OCI-LY3 (cell line): ENCODE results near the gene IBTK.
"Not testable (repeated sequence)": the region's sequence is repeated elsewhere in the genome, so short reads cannot be mapped to it uniquely, and the experiment has no call there.

Experiments
- H2AFZ ChIP-seq: fragments of 200-600, 300-600 bp; shearing (Covaris generic); 2 replicates; pipeline ENCODE4 v1.6.0; 2014; ENCODE audit warnings: antibody characterized with exemption, low read depth, low read length
- H3K27ac ChIP-seq: fragments of 200-600, 300-600 bp; sonication (generic); 2 replicates; pipeline ENCODE4 v1.5.1; 2014; ENCODE audit warnings: mild to moderate bottlenecking, low read length, moderate library complexity, mixed read lengths
- H3K27me3 ChIP-seq: fragments of 200-600, 300-600 bp; sonication (generic); 2 replicates; pipeline ENCODE4 v1.6.1; 2014; ENCODE audit warnings: low read depth, low read length, mixed read lengths
- H3K36me3 ChIP-seq: fragments of 200-600, 300-600 bp; sonication (generic); replicated peaks from 2 replicates; pipeline ENCODE3; 2014; ENCODE audit warnings: low read depth, low read length, mixed read lengths
- H3K4me1 ChIP-seq: fragments of 300-600, 200-600 bp; sonication (generic); 2 replicates; pipeline ENCODE4 v1.6.1; 2014; ENCODE audit warnings: low read length, mixed read lengths
- H3K4me2 ChIP-seq: fragments of 200-600, 300-600 bp; sonication (generic); 2 replicates; pipeline ENCODE4 v1.6.1; 2014; ENCODE audit warnings: low read length, mixed read lengths
- H3K4me3 ChIP-seq: fragments of 300-600, 200-600 bp; sonication (generic); 2 replicates; pipeline ENCODE4 v1.5.1; 2014; ENCODE audit warnings: antibody characterized with exemption, mild to moderate bottlenecking, low read length, moderate library complexity
- H3K79me2 ChIP-seq: fragments of 300-600, 200-600 bp; shearing (Covaris generic); 2 replicates; pipeline ENCODE4 v1.6.1; 2014; ENCODE audit warnings: mild to moderate bottlenecking, low read length, mixed read lengths
- H3K9ac ChIP-seq: fragments of 300-600, 200-600 bp; shearing (Covaris generic); 2 replicates; pipeline ENCODE4 v1.6.0; 2014; ENCODE audit warnings: mild to moderate bottlenecking, low read length, moderate library complexity
- H3K9me3 ChIP-seq: fragments of 200-600, 300-600 bp; shearing (Covaris generic); 2 replicates; pipeline ENCODE4 v1.6.1; 2014; ENCODE audit warnings: low read length, mixed read lengths; ENCODE audit not compliant: insufficient read depth
- H4K20me1 ChIP-seq: fragments of 200-600, 300-600 bp; sonication (generic); 2 replicates; pipeline ENCODE4 v1.6.1; 2016; ENCODE audit warnings: low read length, mixed read lengths; ENCODE audit not compliant: insufficient read depth
- EZH2phosphoT487 ChIP-seq: fragments of 200-600 bp; shearing (Covaris generic); IDR thresholded peaks from 2 replicates; pipeline ENCODE4 v1.6.1; 2018; ENCODE audit warnings: antibody characterized with exemption, mixed run types, low read depth
- TF ChIP-seq, protein P1 (sequence below): fragments of 200-600, 300-600 bp; sonication (generic); IDR thresholded peaks from 2 replicates; pipeline ENCODE4 v1.5.1; 2014; ENCODE audit warnings: antibody characterized with exemption, low read length, low read depth

IBTK gene, protein sequence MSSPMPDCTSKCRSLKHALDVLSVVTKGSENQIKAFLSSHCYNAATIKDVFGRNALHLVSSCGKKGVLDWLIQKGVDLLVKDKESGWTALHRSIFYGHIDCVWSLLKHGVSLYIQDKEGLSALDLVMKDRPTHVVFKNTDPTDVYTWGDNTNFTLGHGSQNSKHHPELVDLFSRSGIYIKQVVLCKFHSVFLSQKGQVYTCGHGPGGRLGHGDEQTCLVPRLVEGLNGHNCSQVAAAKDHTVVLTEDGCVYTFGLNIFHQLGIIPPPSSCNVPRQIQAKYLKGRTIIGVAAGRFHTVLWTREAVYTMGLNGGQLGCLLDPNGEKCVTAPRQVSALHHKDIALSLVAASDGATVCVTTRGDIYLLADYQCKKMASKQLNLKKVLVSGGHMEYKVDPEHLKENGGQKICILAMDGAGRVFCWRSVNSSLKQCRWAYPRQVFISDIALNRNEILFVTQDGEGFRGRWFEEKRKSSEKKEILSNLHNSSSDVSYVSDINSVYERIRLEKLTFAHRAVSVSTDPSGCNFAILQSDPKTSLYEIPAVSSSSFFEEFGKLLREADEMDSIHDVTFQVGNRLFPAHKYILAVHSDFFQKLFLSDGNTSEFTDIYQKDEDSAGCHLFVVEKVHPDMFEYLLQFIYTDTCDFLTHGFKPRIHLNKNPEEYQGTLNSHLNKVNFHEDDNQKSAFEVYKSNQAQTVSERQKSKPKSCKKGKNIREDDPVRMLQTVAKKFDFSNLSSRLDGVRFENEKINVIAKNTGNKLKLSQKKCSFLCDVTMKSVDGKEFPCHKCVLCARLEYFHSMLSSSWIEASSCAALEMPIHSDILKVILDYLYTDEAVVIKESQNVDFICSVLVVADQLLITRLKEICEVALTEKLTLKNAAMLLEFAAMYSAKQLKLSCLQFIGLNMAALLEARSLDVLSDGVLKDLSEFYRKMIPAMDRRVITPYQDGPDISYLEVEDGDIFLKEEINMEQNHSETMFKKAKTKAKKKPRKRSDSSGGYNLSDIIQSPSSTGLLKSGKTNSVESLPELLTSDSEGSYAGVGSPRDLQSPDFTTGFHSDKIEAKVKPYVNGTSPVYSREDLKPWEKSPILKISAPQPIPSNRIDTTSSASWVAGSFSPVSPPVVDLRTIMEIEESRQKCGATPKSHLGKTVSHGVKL (N-terminal part only)

DNA sequence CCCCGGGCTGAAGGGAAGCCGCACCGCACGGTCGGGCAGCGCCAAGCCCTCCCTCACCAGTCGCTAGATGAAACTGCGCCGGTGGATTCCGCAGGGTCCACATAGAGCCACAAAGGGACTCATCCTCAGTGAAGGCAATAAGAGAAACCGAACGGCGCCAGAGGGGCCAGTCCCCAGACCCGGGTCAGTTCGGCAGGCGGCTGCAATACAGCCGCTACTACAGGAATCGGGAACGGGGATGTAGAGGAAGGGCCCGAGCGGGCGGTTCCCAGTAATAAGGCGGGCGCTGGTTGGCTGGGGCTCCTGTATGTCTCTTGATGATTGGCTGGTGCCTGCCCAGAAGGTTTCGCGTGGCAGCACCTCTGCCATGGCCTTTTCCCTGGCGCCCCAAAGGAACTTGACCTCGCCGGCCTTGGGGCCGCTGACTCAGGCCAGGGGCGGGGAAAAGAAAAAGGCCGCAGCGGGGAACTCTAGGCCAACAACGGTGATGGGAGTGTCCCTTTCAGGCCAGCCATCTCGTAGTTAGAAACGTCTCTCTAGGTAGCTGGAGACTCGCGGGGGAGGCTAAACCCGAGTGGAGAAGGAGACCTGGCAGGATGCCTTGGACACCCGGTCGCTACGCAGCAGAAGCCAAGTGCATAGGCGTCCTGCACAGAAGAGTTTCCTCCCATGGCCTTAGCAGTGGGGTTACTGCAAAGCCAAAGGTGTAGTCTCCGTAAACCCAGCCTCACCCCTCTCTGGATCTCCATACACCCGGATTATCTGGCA, at the start of gene IBTK:
TSS of gene IBTK (minus strand) at position 240 of the 768 bp plus-strand sequence. CDS start 7,258 bp downstream, outside the sequence.
- H3K79me2 ChIP-seq: peaks cover 55% of the 10 kb centered on the region
- no peaks in the 10 kb centered on the region for H3K27me3 ChIP-seq
- H3K36me3 ChIP-seq: peaks cover 21% of the 10 kb centered on the region
- H3K4me3 ChIP-seq: peak within 1 kb of the TSS; percentile 82
- H3K27ac ChIP-seq: peak within 1 kb of the TSS; percentile 64
- H3K4me2 ChIP-seq: peak within 1 kb of the TSS; percentile 98
- H3K9ac ChIP-seq: peak within 1 kb of the TSS; percentile 92
- H2AFZ ChIP-seq: peak within 1 kb of the TSS; percentile 94
- H3K4me1 ChIP-seq: peaks cover 19% of the 10 kb centered on the region
- H4K20me1 ChIP-seq: peaks cover 21% of the 10 kb centered on the region
- TF ChIP-seq EZH2phosphoT487: no peak
- TF ChIP-seq, protein P1, sequence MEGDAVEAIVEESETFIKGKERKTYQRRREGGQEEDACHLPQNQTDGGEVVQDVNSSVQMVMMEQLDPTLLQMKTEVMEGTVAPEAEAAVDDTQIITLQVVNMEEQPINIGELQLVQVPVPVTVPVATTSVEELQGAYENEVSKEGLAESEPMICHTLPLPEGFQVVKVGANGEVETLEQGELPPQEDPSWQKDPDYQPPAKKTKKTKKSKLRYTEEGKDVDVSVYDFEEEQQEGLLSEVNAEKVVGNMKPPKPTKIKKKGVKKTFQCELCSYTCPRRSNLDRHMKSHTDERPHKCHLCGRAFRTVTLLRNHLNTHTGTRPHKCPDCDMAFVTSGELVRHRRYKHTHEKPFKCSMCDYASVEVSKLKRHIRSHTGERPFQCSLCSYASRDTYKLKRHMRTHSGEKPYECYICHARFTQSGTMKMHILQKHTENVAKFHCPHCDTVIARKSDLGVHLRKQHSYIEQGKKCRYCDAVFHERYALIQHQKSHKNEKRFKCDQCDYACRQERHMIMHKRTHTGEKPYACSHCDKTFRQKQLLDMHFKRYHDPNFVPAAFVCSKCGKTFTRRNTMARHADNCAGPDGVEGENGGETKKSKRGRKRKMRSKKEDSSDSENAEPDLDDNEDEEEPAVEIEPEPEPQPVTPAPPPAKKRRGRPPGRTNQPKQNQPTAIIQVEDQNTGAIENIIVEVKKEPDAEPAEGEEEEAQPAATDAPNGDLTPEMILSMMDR: no peak
- no peaks in the 10 kb centered on the region for H3K9me3 ChIP-seq

DNA sequence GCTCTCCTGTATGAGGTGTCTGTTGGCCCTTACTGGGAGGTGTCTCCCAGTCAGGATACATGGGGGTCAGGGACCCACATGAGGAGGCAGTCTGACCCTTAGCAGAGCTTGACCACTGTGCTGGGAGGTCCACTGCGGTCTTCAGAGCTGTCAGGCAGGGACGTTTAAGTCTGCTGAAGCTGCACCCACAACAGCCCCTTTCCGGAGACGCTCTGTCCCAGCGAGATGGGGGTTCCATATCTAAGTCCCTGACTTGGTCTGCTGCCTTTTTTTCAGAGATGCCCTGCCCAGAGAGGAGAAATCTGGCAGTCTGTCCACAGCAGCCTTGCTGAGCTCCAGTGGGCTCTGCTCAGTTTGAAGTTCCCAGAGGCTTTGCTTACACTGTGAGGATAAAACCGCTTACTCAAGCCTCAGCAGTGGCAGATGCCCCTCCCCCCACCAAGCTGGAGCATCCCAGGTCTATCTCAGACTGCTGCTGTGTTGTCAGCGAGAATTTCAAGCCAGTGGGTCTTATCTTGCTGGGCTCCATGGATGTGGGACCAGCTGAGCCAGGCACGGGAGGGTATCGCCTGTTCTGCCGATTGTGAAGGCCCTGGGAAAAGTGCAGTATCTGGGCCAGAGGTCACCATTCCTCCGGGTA, 36.3 kb upstream of the IBTK start:
- H3K4me1 ChIP-seq: no peaks in the 10 kb centered on the region
- no peak overlapping the region for H3K4me3 ChIP-seq
- no peaks in the 10 kb centered on the region for H3K36me3 ChIP-seq
- H3K4me2 ChIP-seq: no peak overlapping the region
- H3K27ac ChIP-seq: no peak overlapping the region
- no peaks in the 10 kb centered on the region for H3K79me2 ChIP-seq
- H3K27me3 ChIP-seq: no peaks in the 10 kb centered on the region
- H2AFZ ChIP-seq: no peak overlapping the region
- H3K9me3 ChIP-seq: no peaks in the 10 kb centered on the region
- TF ChIP-seq, protein P1: no peak
- TF ChIP-seq EZH2phosphoT487: no peak
- no peaks in the 10 kb centered on the region for H4K20me1 ChIP-seq
- H3K9ac ChIP-seq: no peak overlapping the region

DNA sequence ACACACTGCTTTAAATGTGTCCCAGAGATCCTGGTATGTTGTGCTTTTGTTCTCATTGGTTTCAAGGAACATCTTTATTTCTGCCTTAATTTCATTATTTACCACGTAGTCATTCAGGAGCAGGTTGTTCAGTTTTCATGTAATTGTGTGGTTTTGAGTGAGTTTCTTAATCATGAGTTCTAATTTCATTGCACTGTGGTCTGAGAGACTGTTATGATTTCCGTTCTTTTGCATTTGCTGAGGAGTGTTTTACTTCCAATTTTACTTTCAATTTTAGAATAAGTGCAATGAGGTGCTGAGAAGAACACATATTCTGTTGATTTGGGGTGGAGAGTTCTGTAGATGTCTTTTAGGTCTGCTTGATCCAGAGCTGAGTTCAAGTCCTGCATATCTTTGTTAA, 34.0 kb upstream of the IBTK start:
- not testable (repeated sequence) for H3K27me3 ChIP-seq, H3K36me3 ChIP-seq, H4K20me1 ChIP-seq, H3K9me3 ChIP-seq, H3K27ac ChIP-seq, H3K4me3 ChIP-seq, H3K4me1 ChIP-seq, H3K79me2 ChIP-seq, H2AFZ ChIP-seq, H3K9ac ChIP-seq
- peak overlapping the region; percentile 2; the same call in 1 of the 2 replicates for H3K4me2 ChIP-seq

DNA sequence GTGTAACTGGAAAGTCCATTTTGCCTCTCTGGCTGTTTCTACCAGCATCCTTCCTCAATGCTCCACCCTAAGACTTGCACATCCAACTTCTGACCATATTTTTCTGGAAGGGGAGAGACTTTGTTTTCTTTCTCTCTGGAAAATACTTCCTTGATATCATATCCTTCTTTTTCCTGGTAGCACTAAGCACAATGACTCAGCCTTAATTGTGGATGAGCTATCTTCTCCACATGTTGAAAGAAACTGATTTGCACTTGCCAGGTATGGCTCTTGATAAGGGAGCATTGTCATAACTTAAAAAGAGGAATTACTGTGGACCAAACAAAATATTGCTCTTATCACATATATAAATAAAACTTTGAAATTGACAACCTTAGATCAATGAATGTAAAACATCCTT, 30.1 kb upstream of the IBTK start:
- H3K36me3 ChIP-seq: no peaks in the 10 kb centered on the region
- no peaks in the 10 kb centered on the region for H3K4me1 ChIP-seq
- H3K4me2 ChIP-seq: no peak overlapping the region
- no peak overlapping the region for H3K27ac ChIP-seq
- no peak overlapping the region for H3K4me3 ChIP-seq
- H3K9me3 ChIP-seq: no peaks in the 10 kb centered on the region
- no peak overlapping the region for H3K9ac ChIP-seq
- no peaks in the 10 kb centered on the region for H3K27me3 ChIP-seq
- TF ChIP-seq, protein P1: no peak
- TF ChIP-seq EZH2phosphoT487: no peak
- H3K79me2 ChIP-seq: no peaks in the 10 kb centered on the region
- no peak overlapping the region for H2AFZ ChIP-seq
- H4K20me1 ChIP-seq: no peaks in the 10 kb centered on the region
